HepG2 (cell line): ENCODE measurements around the gene LILRB3.
"Not testable (repeated sequence)": the region's sequence is repeated elsewhere in the genome, so short reads cannot be mapped to it uniquely, and the experiment has no call there.

Experiments
- ESRRA ChIP-seq: sonication (generic); formaldehyde crosslinking; IDR thresholded peaks from 2 replicates; pipeline ENCODE4 v1.5.1; 2020; ENCODE audit warnings: mild to moderate bottlenecking, low read depth, missing genetic modification reagents
- HHEX ChIP-seq: IDR thresholded peaks from 2 replicates; pipeline ENCODE4 v1.6.1; 2016; ENCODE audit warnings: control low read depth
- POLR2AphosphoS5 ChIP-seq: IDR thresholded peaks from 2 replicates; pipeline ENCODE4 v1.6.1; 2012; ENCODE audit warnings: low read depth, low read length
- SAFB2 ChIP-seq: sonication (generic); formaldehyde crosslinking; IDR thresholded peaks from 2 replicates; pipeline ENCODE4 v1.5.1; 2020; ENCODE audit warnings: missing genetic modification reagents, low read depth, mild to moderate bottlenecking, borderline replicate concordance
- TGIF2 ChIP-seq: IDR thresholded peaks from 2 replicates; pipeline ENCODE4 v1.6.1; 2016; ENCODE audit warnings: control low read depth, missing compliant biosample characterization
- ZNF350 ChIP-seq: sonication (generic); formaldehyde crosslinking; IDR thresholded peaks from 2 replicates; pipeline ENCODE4 v1.4.0; 2020; ENCODE audit warnings: mild to moderate bottlenecking, low read depth, missing genetic modification reagents, borderline replicate concordance
- TF ChIP-seq, protein P1 (sequence below): sonication (generic); formaldehyde crosslinking; IDR thresholded peaks from 2 replicates; pipeline ENCODE4 v1.5.0; 2020; ENCODE audit warnings: mild to moderate bottlenecking, missing genetic modification reagents, moderate library complexity
- TF ChIP-seq, protein P2 (sequence below): sonication (generic); formaldehyde crosslinking; IDR thresholded peaks from 2 replicates; pipeline ENCODE4 v1.4.0; 2020; ENCODE audit warnings: missing genetic modification reagents, borderline replicate concordance

DNA sequence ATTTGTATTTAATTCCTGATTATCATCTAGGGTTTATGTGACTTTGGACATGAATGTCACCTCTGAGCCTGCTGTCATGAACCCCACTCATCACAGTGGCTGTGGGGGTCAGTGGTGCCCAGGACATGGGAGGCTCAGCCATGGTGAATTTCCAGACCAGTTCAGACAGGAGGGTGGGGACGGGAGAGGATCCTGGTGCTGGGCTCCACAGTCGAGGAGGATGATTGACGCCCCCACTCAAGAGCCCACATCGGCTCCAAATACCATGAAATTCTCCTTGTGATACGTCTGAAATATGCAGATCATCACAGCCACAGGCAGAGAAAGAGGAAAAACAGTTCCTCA lies 1.1 kb upstream of the LILRB3 start:
- TF ChIP-seq POLR2AphosphoS5; ZNF350 (CRISPR knock-in tag); TGIF2; ESRRA; SAFB2; HHEX (CRISPR knock-in tag): not testable (repeated sequence)
- TF ChIP-seq, protein P1, sequence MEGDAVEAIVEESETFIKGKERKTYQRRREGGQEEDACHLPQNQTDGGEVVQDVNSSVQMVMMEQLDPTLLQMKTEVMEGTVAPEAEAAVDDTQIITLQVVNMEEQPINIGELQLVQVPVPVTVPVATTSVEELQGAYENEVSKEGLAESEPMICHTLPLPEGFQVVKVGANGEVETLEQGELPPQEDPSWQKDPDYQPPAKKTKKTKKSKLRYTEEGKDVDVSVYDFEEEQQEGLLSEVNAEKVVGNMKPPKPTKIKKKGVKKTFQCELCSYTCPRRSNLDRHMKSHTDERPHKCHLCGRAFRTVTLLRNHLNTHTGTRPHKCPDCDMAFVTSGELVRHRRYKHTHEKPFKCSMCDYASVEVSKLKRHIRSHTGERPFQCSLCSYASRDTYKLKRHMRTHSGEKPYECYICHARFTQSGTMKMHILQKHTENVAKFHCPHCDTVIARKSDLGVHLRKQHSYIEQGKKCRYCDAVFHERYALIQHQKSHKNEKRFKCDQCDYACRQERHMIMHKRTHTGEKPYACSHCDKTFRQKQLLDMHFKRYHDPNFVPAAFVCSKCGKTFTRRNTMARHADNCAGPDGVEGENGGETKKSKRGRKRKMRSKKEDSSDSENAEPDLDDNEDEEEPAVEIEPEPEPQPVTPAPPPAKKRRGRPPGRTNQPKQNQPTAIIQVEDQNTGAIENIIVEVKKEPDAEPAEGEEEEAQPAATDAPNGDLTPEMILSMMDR, result not testable (repeated sequence)
- TF ChIP-seq, protein P2, sequence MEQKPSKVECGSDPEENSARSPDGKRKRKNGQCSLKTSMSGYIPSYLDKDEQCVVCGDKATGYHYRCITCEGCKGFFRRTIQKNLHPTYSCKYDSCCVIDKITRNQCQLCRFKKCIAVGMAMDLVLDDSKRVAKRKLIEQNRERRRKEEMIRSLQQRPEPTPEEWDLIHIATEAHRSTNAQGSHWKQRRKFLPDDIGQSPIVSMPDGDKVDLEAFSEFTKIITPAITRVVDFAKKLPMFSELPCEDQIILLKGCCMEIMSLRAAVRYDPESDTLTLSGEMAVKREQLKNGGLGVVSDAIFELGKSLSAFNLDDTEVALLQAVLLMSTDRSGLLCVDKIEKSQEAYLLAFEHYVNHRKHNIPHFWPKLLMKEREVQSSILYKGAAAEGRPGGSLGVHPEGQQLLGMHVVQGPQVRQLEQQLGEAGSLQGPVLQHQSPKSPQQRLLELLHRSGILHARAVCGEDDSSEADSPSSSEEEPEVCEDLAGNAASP (CRISPR knock-in tag), result not testable (repeated sequence)
